Astrocyte (in vitro differentiated cells and primary cell): ENCODE results near the gene IGF1R. TPM values are rescaled to one million over a fixed set of nuclear protein-coding genes. Genes with fewer than 3 reads are reported as not detected.

Experiments
- DNase-seq: peaks from one replicate; pipeline ENCODE4 v3.0.0-alpha.2; 2010; ENCODE audit warnings: low read depth
- FAIRE-seq: peaks from 2 replicates; lab custom pipeline; 2011; peaks lifted over from hg19 to GRCh38; lab: Jason Lieb, UNC
- H2AFZ ChIP-seq: 2 replicates; pipeline ENCODE4 v1.6.0; 2012; ENCODE audit warnings: low read depth, low read length, inconsistent platforms
- H3K27ac ChIP-seq: 2 replicates; pipeline ENCODE4 v1.5.1; 2011; ENCODE audit warnings: low read depth, low read length, inconsistent platforms
- H3K27me3 ChIP-seq: 2 replicates; pipeline ENCODE4 v1.6.0; 2011; ENCODE audit warnings: low read length, inconsistent platforms; ENCODE audit not compliant: insufficient read depth
- H3K36me3 ChIP-seq: 2 replicates; pipeline ENCODE4 v1.5.1; 2011; ENCODE audit warnings: low read length, inconsistent platforms; ENCODE audit not compliant: insufficient read depth
- H3K4me1 ChIP-seq: 2 replicates; pipeline ENCODE4 v1.5.1; 2011; ENCODE audit warnings: low read length, inconsistent platforms; ENCODE audit not compliant: insufficient read depth
- H3K4me2 ChIP-seq: 2 replicates; pipeline ENCODE4 v1.6.0; 2012; ENCODE audit warnings: low read length, inconsistent platforms
- H3K4me3 ChIP-seq: 2 replicates; pipeline ENCODE4 v1.5.1; 2011; ENCODE audit warnings: low read depth, mild to moderate bottlenecking, low read length, inconsistent platforms; ENCODE audit not compliant: insufficient read depth
- H3K79me2 ChIP-seq: 2 replicates; pipeline ENCODE4 v1.6.0; 2012; ENCODE audit warnings: mild to moderate bottlenecking, low read length, inconsistent platforms; ENCODE audit not compliant: insufficient read depth
- H3K9ac ChIP-seq: 2 replicates; pipeline ENCODE4 v1.6.0; 2012; ENCODE audit warnings: mild to moderate bottlenecking, low read length, inconsistent platforms
- H3K9me3 ChIP-seq: 2 replicates; pipeline ENCODE4 v1.5.1; 2012; ENCODE audit warnings: low read depth, mild to moderate bottlenecking, low read length, inconsistent platforms; ENCODE audit not compliant: insufficient read depth
- H4K20me1 ChIP-seq: 2 replicates; pipeline ENCODE4 v1.6.0; 2012; ENCODE audit warnings: low read length, inconsistent platforms; ENCODE audit not compliant: insufficient read depth
- H3K27ac Mint-ChIP-seq: one replicate; pipeline ENCODE4 v1.8.0; 2021; ENCODE audit warnings: mild to moderate bottlenecking, mixed read lengths; ENCODE audit not compliant: unreplicated experiment
- H3K27me3 Mint-ChIP-seq: one replicate; pipeline ENCODE4 v1.8.0; 2021; ENCODE audit warnings: low read depth, mixed read lengths; ENCODE audit not compliant: unreplicated experiment
- H3K36me3 Mint-ChIP-seq: one replicate; pipeline ENCODE4 v1.8.0; 2021; ENCODE audit warnings: low read depth, mixed read lengths; ENCODE audit not compliant: unreplicated experiment
- H3K4me1 Mint-ChIP-seq: one replicate; pipeline ENCODE4 v1.8.0; 2021; ENCODE audit warnings: low read depth, mixed read lengths; ENCODE audit not compliant: unreplicated experiment
- H3K4me3 Mint-ChIP-seq: one replicate; pipeline ENCODE4 v1.8.0; 2021; ENCODE audit warnings: mild to moderate bottlenecking, moderate library complexity, mixed read lengths; ENCODE audit not compliant: unreplicated experiment
- H3K9me3 Mint-ChIP-seq: one replicate; pipeline ENCODE4 v1.8.0; 2021; ENCODE audit warnings: mild to moderate bottlenecking, mixed read lengths; ENCODE audit not compliant: unreplicated experiment
- CTCF ChIP-seq: IDR thresholded peaks from 2 replicates; pipeline ENCODE4 v1.5.1; 2011; ENCODE audit warnings: low read depth, mild to moderate bottlenecking, inconsistent platforms, low read length, moderate library complexity; ENCODE audit not compliant: insufficient read depth
- EZH2 ChIP-seq: IDR thresholded peaks from 2 replicates; pipeline ENCODE4 v1.6.1; 2012; ENCODE audit warnings: mild to moderate bottlenecking, low read length, inconsistent platforms; ENCODE audit not compliant: insufficient read depth
- total RNA-seq: library from RNA; stranded (reverse); gene quantifications from 2 replicates; pipeline ENCODE4 v1.2.1, GENCODE V29; 2021

The IGF1R gene
- total RNA-seq, 1 donor from 2014 or later, result 270 TPM

GRCh38 chr15:98711810-98712209 lies 63.5 kb downstream of the IGF1R start:
- Histone ChIP-seq H3K9me3 (no peaks in the 10 kb centered on the region), H3K4me1 (no peaks in the 10 kb centered on the region), H3K27me3 (no peaks in the 10 kb centered on the region), H3K9ac (no peak overlapping the region), H2AFZ (no peak overlapping the region), H3K36me3 (peaks cover 8% of the 10 kb centered on the region), H4K20me1 (peaks cover 99% of the 10 kb centered on the region), H3K79me2 (peaks cover 100% of the 10 kb centered on the region), H3K4me3 (no peak overlapping the region), H3K27ac (no peak overlapping the region), H3K4me2 (no peak overlapping the region)
- TF ChIP-seq EZH2, result no peak
- Mint-ChIP-seq H3K4me3 (no peak overlapping the region), H3K4me1 (peaks cover 41% of the 10 kb centered on the region), H3K27ac (no peak overlapping the region), H3K36me3 (peaks cover 21% of the 10 kb centered on the region), H3K27me3 (no peaks in the 10 kb centered on the region), H3K9me3 (peaks cover 2% of the 10 kb centered on the region)
- DNase-seq (no peak), FAIRE-seq (no peak)

- peaks cover 8% of the 10 kb centered on the region for H3K36me3 ChIP-seq
- no peak for FAIRE-seq
- DNase-seq, result no peak
- H4K20me1 ChIP-seq, result peaks cover 98% of the 10 kb centered on the region
- H3K27ac Mint-ChIP-seq, result no peak overlapping the region
- no peak overlapping the region for H2AFZ ChIP-seq
- no peaks in the 10 kb centered on the region for H3K27me3 Mint-ChIP-seq
- H3K4me3 ChIP-seq, result no peak overlapping the region
- no peak overlapping the region for H3K4me3 Mint-ChIP-seq
- peaks cover 50% of the 10 kb centered on the region for H3K4me1 Mint-ChIP-seq
- peaks cover 100% of the 10 kb centered on the region for H3K79me2 ChIP-seq
- peaks cover 2% of the 10 kb centered on the region for H3K9me3 Mint-ChIP-seq
- no peak overlapping the region for H3K9ac ChIP-seq
- H3K4me1 ChIP-seq, result peaks cover 4% of the 10 kb centered on the region
- H3K27me3 ChIP-seq, result no peaks in the 10 kb centered on the region
- H3K27ac ChIP-seq, result no peak overlapping the region
- no peak for TF ChIP-seq EZH2
- no peak for TF ChIP-seq CTCF
- H3K4me2 ChIP-seq, result no peak overlapping the region
- H3K36me3 Mint-ChIP-seq, result peaks cover 21% of the 10 kb centered on the region
- no peaks in the 10 kb centered on the region for H3K9me3 ChIP-seq
Observed at GRCh38 chr15:98712845-98713584, 64.7 kb downstream of the IGF1R start.

- H3K36me3 Mint-ChIP-seq, result peaks cover 21% of the 10 kb centered on the region
- peaks cover 98% of the 10 kb centered on the region for H4K20me1 ChIP-seq
- DNase-seq (no peak), FAIRE-seq (no peak)
- H3K36me3 ChIP-seq, result peaks cover 3% of the 10 kb centered on the region
- peaks cover 2% of the 10 kb centered on the region for H3K9me3 Mint-ChIP-seq
- H3K4me1 Mint-ChIP-seq, result peaks cover 54% of the 10 kb centered on the region
- no peak overlapping the region for H3K4me3 Mint-ChIP-seq
- peak overlapping the region; percentile 41 for H3K27ac Mint-ChIP-seq
- H2AFZ ChIP-seq, result no peak overlapping the region
- TF ChIP-seq EZH2 (no peak), CTCF (no peak)
- H3K27me3 ChIP-seq, result no peaks in the 10 kb centered on the region
- H3K27ac ChIP-seq, result no peak overlapping the region
- no peaks in the 10 kb centered on the region for H3K9me3 ChIP-seq
- no peak overlapping the region for H3K4me2 ChIP-seq
- peaks cover 100% of the 10 kb centered on the region for H3K79me2 ChIP-seq
- H3K27me3 Mint-ChIP-seq, result no peaks in the 10 kb centered on the region
- H3K9ac ChIP-seq, result no peak overlapping the region
- H3K4me1 ChIP-seq, result peaks cover 10% of the 10 kb centered on the region
- H3K4me3 ChIP-seq, result no peak overlapping the region
Observed at GRCh38 chr15:98713585-98714001, 65.3 kb downstream of the IGF1R start.
